IMR-90 (cell line): ENCODE measurements around the gene CD320. TPM values are rescaled to one million over a fixed set of nuclear protein-coding genes. Genes with fewer than 3 reads are reported as not detected.

ENCODE experiments used
- ATAC-seq: fragments of 200-7000 bp; cut with Tn5 transposase; 2 replicates; pipeline ENCODE4 v1.9.1; 2020; ENCODE audit warnings: low read depth, mild to moderate bottlenecking, moderate library complexity
- BruUV-seq: library from RNA; stranded (reverse); fragments of 400-500 nt; replicated peaks from 2 replicates; lab custom pipeline; 2021; lab: Mats Ljungman, UMichigan
- CTCF ChIA-PET: fragments of 300-600 bp; formaldehyde crosslinking; extraction: SDS; loops from one replicate; lab custom pipeline; 2021; ENCODE audit warnings: antibody characterized with exemption; lab: Yijun Ruan, JAX
- POLR2A ChIA-PET: fragments of 300-600 bp; sonication (Branson Sonifier 250); formaldehyde crosslinking; loops from one replicate; lab custom pipeline; 2022; ENCODE audit warnings: antibody characterized with exemption; ENCODE audit not compliant: unreplicated experiment; lab: Charles Lee
- DNase-seq: peaks from one replicate; pipeline ENCODE4 v3.0.0; 2013
- H2AFZ ChIP-seq: replicated peaks from 2 replicates; pipeline ENCODE3; 2013; ENCODE audit warnings: low read length, mild to moderate bottlenecking; ENCODE audit not compliant: poor library complexity
- H2AK5ac ChIP-seq: 2 replicates; pipeline ENCODE4 v1.6.1; 2013; ENCODE audit warnings: low read depth, low read length, inconsistent platforms
- H2AK9ac ChIP-seq: replicated peaks from 2 replicates; pipeline ENCODE3; 2013; ENCODE audit warnings: mild to moderate bottlenecking, low read depth, low read length, moderate library complexity; ENCODE audit not compliant: poor library complexity
- H2BK120ac ChIP-seq: 2 replicates; pipeline ENCODE4 v1.6.1; 2013; ENCODE audit warnings: low read depth, low read length, inconsistent platforms
- H2BK15ac ChIP-seq: 3 replicates; pipeline ENCODE4 v1.6.1; 2013; ENCODE audit warnings: low read depth, low read length, inconsistent platforms
- H2BK20ac ChIP-seq: 2 replicates; pipeline ENCODE4 v1.6.1; 2013; ENCODE audit warnings: low read depth, mild to moderate bottlenecking, inconsistent platforms, low read length, moderate library complexity
- H2BK5ac ChIP-seq: 2 replicates; pipeline ENCODE4 v1.6.1; 2013; ENCODE audit warnings: mild to moderate bottlenecking, low read depth, low read length, inconsistent platforms; ENCODE audit not compliant: poor library complexity, severe bottlenecking
- H3K14ac ChIP-seq: replicated peaks from 2 replicates; pipeline ENCODE4 v1.6.1; 2013; ENCODE audit warnings: low read depth, low read length, inconsistent platforms
- H3K18ac ChIP-seq: 2 replicates; pipeline ENCODE4 v1.6.1; 2013; ENCODE audit warnings: low read depth, low read length, control low read depth
- H3K23ac ChIP-seq: 2 replicates; pipeline ENCODE4 v1.6.1; 2013; ENCODE audit warnings: low read depth, low read length, inconsistent platforms
- H3K27ac ChIP-seq: 2 replicates; pipeline ENCODE4 v1.5.1; 2013; ENCODE audit warnings: mild to moderate bottlenecking, control low read depth, low read length; ENCODE audit not compliant: insufficient read depth
- H3K27me3 ChIP-seq: 2 replicates; pipeline ENCODE4 v1.6.1; 2013; ENCODE audit warnings: low read length; ENCODE audit not compliant: control insufficient read depth, insufficient read depth
- H3K36me3 ChIP-seq: 2 replicates; pipeline ENCODE4 v1.6.1; 2013; ENCODE audit warnings: low read length, mixed read lengths; ENCODE audit not compliant: control insufficient read depth, insufficient read depth
- H3K4ac ChIP-seq: 2 replicates; pipeline ENCODE4 v1.6.1; 2013; ENCODE audit warnings: low read depth, low read length, inconsistent platforms
- H3K4me1 ChIP-seq: 2 replicates; pipeline ENCODE4 v1.6.1; 2013; ENCODE audit warnings: low read length, mixed read lengths; ENCODE audit not compliant: control insufficient read depth, insufficient read depth
- H3K4me2 ChIP-seq: 2 replicates; pipeline ENCODE4 v1.6.1; 2013; ENCODE audit warnings: low read depth, mild to moderate bottlenecking, control low read depth, low read length, moderate library complexity
- H3K4me3 ChIP-seq: 2 replicates; pipeline ENCODE4 v1.5.1; 2013; ENCODE audit warnings: low read depth, mild to moderate bottlenecking, control low read depth, low read length, moderate library complexity; ENCODE audit not compliant: insufficient read depth
- H3K56ac ChIP-seq: 2 replicates; pipeline ENCODE4 v1.6.1; 2013; ENCODE audit warnings: low read length, inconsistent platforms; ENCODE audit not compliant: insufficient read depth; ENCODE audit errors: extremely low read depth
- H3K79me1 ChIP-seq, 2 experiments: 2 replicates each; pipeline ENCODE4 v1.6.1; 2013; ENCODE audit warnings: low read length in 2 of 2, inconsistent platforms in 1 of 2, low read depth in 1 of 2
- H3K9ac ChIP-seq: 2 replicates; pipeline ENCODE4 v1.6.1; 2013; ENCODE audit warnings: low read depth, low read length, control low read depth
- H3K9me1 ChIP-seq: 2 replicates; pipeline ENCODE4 v1.6.1; 2013; ENCODE audit warnings: low read length, inconsistent platforms; ENCODE audit not compliant: insufficient read depth
- H3K9me3 ChIP-seq: 2 replicates; pipeline ENCODE4 v1.6.1; 2013; ENCODE audit warnings: low read length; ENCODE audit not compliant: control insufficient read depth, insufficient read depth
- H4K20me1 ChIP-seq: 2 replicates; pipeline ENCODE4 v1.6.1; 2013; ENCODE audit warnings: low read length, inconsistent platforms; ENCODE audit not compliant: insufficient read depth
- H4K5ac ChIP-seq: 2 replicates; pipeline ENCODE4 v1.6.1; 2013; ENCODE audit warnings: mild to moderate bottlenecking, low read depth, low read length, control low read depth
- H4K8ac ChIP-seq, 2 experiments: 2 replicates each; pipeline ENCODE4 v1.6.1; 2013; ENCODE audit warnings: low read depth in 2 of 2, low read length in 2 of 2, control low read depth in 1 of 2, inconsistent platforms in 1 of 2
- H4K91ac ChIP-seq: 2 replicates; pipeline ENCODE4 v1.6.1; 2013; ENCODE audit warnings: low read depth, low read length, inconsistent platforms; ENCODE audit not compliant: insufficient read depth
- BHLHE40 ChIP-seq: fragments of 150-350 bp; IDR thresholded peaks from 2 replicates; pipeline ENCODE4 v1.6.1; 2016; ENCODE audit warnings: mild to moderate bottlenecking, low read depth, low read length
- CEBPB ChIP-seq: IDR thresholded peaks from 2 replicates; pipeline ENCODE4 v1.6.1; 2012; ENCODE audit warnings: low read depth, low read length, improper control_type of control experiment
- CHD1 ChIP-seq: IDR thresholded peaks from 2 replicates; pipeline ENCODE4 v1.6.1; 2012; ENCODE audit warnings: low read depth, low read length, improper control_type of control experiment
- CTCF ChIP-seq: conservative IDR thresholded peaks from 2 replicates; pipeline ENCODE4 v1.5.1; 2012; ENCODE audit warnings: mild to moderate bottlenecking, low read depth, low read length, improper control_type of control experiment
- ELK1 ChIP-seq: fragments of 150-350 bp; IDR thresholded peaks from 2 replicates; pipeline ENCODE4 v1.6.1; 2016; ENCODE audit warnings: low read depth, mild to moderate bottlenecking, low read length, moderate library complexity, borderline replicate concordance
- FOS ChIP-seq: fragments of 150-350 bp; IDR thresholded peaks from 2 replicates; pipeline ENCODE4 v1.6.1; 2016; ENCODE audit warnings: low read depth, low read length
- MAFK ChIP-seq: IDR thresholded peaks from 2 replicates; pipeline ENCODE4 v1.6.1; 2012; ENCODE audit warnings: low read depth, low read length, improper control_type of control experiment
- NFE2L2 ChIP-seq: fragments of 150-350 bp; IDR thresholded peaks from 2 replicates; pipeline ENCODE4 v1.6.1; 2016; ENCODE audit warnings: low read depth, mild to moderate bottlenecking, low read length
- RAD21 ChIP-seq: IDR thresholded peaks from 2 replicates; pipeline ENCODE4 v1.6.1; 2012; ENCODE audit warnings: low read length, improper control_type of control experiment
- WGBS, 2 experiments: methylation state at CpG; one replicate each; pipeline versions ENCODE4 v1.1.5 to v1.1.7; 2013; ENCODE audit warnings: missing lambda C conversion rate in 2 of 2; ENCODE audit not compliant: insufficient read length in 1 of 2; ENCODE audit errors: extremely low coverage in 2 of 2; 5-methylcytosine and 5-hydroxymethylcytosine counted together
- dilution Hi-C: fragments of 300-500 bp; cut with HindIII; formaldehyde crosslinking; loops from one replicate; pipeline ENCODE4 v1.14.3; 2018; ENCODE audit warnings: low sequenced_read_pairs; ENCODE audit not compliant: unreplicated experiment
- in situ Hi-C: fragments of 300-500 bp; cut with MboI; formaldehyde crosslinking; loops from 3 replicates; pipeline ENCODE4 v1.14.3; 2019; ENCODE audit warnings: low sequenced_read_pairs, inconsistent platforms, mixed read lengths
- intact Hi-C: fragments of 100-400 bp; cut with micrococcal nuclease; formaldehyde crosslinking; loops from 2 replicates; pipeline ENCODE4 v1.10.0; 2022
- polyA plus RNA-seq, 3 experiments: library from polyadenylated mRNA; depleted of rRNA; stranded (reverse); fragments of >200 nt; gene quantifications; 2 replicates each; pipeline ENCODE4 v1.2.3, GENCODE V29; 2012; ENCODE audit warnings: low replicate concordance in 1 of 3
- total RNA-seq: library from RNA; depleted of rRNA; stranded (reverse); fragments of >200 nt; gene quantifications from 2 replicates; pipeline ENCODE4 v1.2.3, GENCODE V29; 2012

Gene CD320
- total and polyA plus RNA-seq, 2 of the 4 experiments (the other 2 are of a cell fraction) = 13.3 to 78.5 TPM

GRCh38 chr19:8352134-8352827 is 44.1 kb upstream of the CD320 start:
- H3K9me3 ChIP-seq = peaks cover 3% of the 10 kb centered on the region
- no peak overlapping the region for H3K27ac ChIP-seq
- H2AK9ac ChIP-seq = no peak overlapping the region
- 50% methylated on average over 1 of the region's 10 CpGs; no CpG with 5 or more reads in 1 of the 2 experiments for WGBS, 2 experiments
- H3K79me1 ChIP-seq = no peaks in the 10 kb centered on the region; a peak in 1 of 4 replicates
- no peak overlapping the region for H2BK20ac ChIP-seq
- peak overlapping the region in 1 of 2 experiments; percentile 47; a peak in 1 of 4 replicates for H4K8ac ChIP-seq
- no peak overlapping the region for H2BK120ac ChIP-seq
- ChIA-PET POLR2A (no interaction called here), CTCF (interaction anchor here (1.1 kb wide), 1 partner anchor 230 kb away, joined by 3 read pairs; no protein-coding TSS in a partner anchor)
- H3K18ac ChIP-seq = no peak overlapping the region
- H4K91ac ChIP-seq = peak overlapping the region; percentile 3; the same call in 1 of the 2 replicates
- peak overlapping the region; percentile 79 for H3K4me2 ChIP-seq
- no peak overlapping the region for H3K4ac ChIP-seq
- H2BK15ac ChIP-seq = no peak overlapping the region
- dilution Hi-C loops (no loop called here), intact Hi-C loops (no loop called here), in situ Hi-C loops (loop anchor here (5.0 kb wide), 1 partner anchor 155 kb away; no protein-coding TSS in a partner anchor)
- H4K20me1 ChIP-seq = peaks cover 6% of the 10 kb centered on the region; the same call in 1 of the 2 replicates
- no peak overlapping the region for H4K5ac ChIP-seq
- no peaks in the 10 kb centered on the region for H3K27me3 ChIP-seq
- no peak overlapping the region for H2BK5ac ChIP-seq
- H3K9ac ChIP-seq = peak overlapping the region; percentile 11; the same call in 1 of the 2 replicates
- no peak for TF ChIP-seq FOS
- no peak for TF ChIP-seq CEBPB
- TF ChIP-seq CTCF = no peak
- no peak for TF ChIP-seq RAD21
- TF ChIP-seq CHD1 = no peak
- TF ChIP-seq MAFK = no peak
- TF ChIP-seq ELK1 = no peak
- TF ChIP-seq BHLHE40 = no peak
- TF ChIP-seq NFE2L2 = no peak
- DNase-seq = peak; percentile 34
- no peak overlapping the region; the same call in 1 of the 2 replicates for H3K56ac ChIP-seq
- 0 out of 2 replicates have a peak, but pooled peaks cover 5% of the 10 kb centered on the region for H3K9me1 ChIP-seq
- ATAC-seq = peak; percentile 10
- H3K4me1 ChIP-seq = no peaks in the 10 kb centered on the region
- H3K4me3 ChIP-seq = peak overlapping the region; percentile 2; the same call in 1 of the 2 replicates
- no peaks in the 10 kb centered on the region for H3K36me3 ChIP-seq
- peak overlapping the region; percentile 71 for H2AFZ ChIP-seq
- H3K23ac ChIP-seq = no peak overlapping the region
- no TSS peak for BruUV-seq
- H2AK5ac ChIP-seq = no peak overlapping the region
- no peak overlapping the region for H3K14ac ChIP-seq
